ENCODE measurements around the gene EPS8L2. TPM values are rescaled to one million over a fixed set of nuclear protein-coding genes. Genes with fewer than 3 reads are reported as not detected.

The EPS8L2 gene
- total and polyA plus RNA-seq, 10 of the 15 experiments (the other 5 are each of a cell fraction or from before 2014, with no cell fraction given), result 0.76 to 20.0 (median 9.7) TPM

DNA sequence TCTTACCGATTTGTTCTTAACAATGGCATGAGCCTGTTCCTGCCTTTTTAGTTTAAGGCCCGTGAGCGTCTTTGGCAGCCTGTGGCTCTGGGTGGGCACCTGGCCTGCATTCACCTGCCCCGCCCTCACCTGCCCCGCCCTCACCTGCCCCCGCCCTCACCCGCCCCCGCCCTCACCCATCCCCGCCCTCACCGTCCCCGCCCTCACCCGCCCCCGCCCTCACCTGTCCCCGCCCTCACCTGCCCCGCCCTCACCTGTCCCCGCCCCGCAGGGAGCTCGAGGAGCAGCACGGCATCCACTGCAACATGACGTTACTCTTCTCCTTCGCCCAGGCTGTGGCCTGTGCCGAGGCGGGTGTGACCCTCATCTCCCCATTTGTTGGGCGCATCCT lies 57.0 kb downstream of the EPS8L2 start:
- WGBS (ENCODE audit: insufficient coverage, insufficient replicate concordance, low lambda C conversion rate, missing lambda C conversion rate), result 91% methylated on average over 13 of the region's 24 CpGs
- H3K27ac ChIP-seq (ENCODE audit: control insufficient read depth, insufficient read depth), result no peak overlapping the region
- CTCF ChIA-PET, result no interaction called here

More for the DNA sequence above, 57.0 kb downstream of the EPS8L2 start:
- Histone ChIP-seq H3K9ac (ENCODE audit: control insufficient read depth, insufficient read depth, low read length) (no peak overlapping the region), H4K20me1 (ENCODE audit: control insufficient read depth, insufficient read depth) (no peaks in the 10 kb centered on the region), H3K4me1 (ENCODE audit: control insufficient read depth, insufficient read depth, low read length) (no peaks in the 10 kb centered on the region), H3K4me2 (ENCODE audit: control insufficient read depth, insufficient read depth) (no peak overlapping the region), H3K27me3 (replicated peaks in 1 of 2; ENCODE audit: control insufficient read depth in 2 of 2, insufficient read depth in 2 of 2, low read length in 1 of 2) (no peaks in the 10 kb centered on the region), H3K79me2 (ENCODE audit: control insufficient read depth, insufficient read depth, low read length) (no peaks in the 10 kb centered on the region), H3K4me3 (no peak overlapping the region), H2AFZ (ENCODE audit: control insufficient read depth, low read depth, low read length) (no peak overlapping the region), H3K36me3 (ENCODE audit: control insufficient read depth in 2 of 2, insufficient read depth in 2 of 2, low read length in 1 of 2) (peaks cover 29 to 38% of the 10 kb centered on the region in 2 experiments; a peak in 3 of 4 replicates), H3K9me3 (replicated peaks; ENCODE audit: control insufficient read depth, insufficient read depth, low read length) (no peaks in the 10 kb centered on the region)
- TF ChIP-seq STAT3 (IDR thresholded peaks at IDR 0.05; ENCODE audit: low read depth, low read length) (no peak), ZZZ3 (IDR thresholded peaks at IDR 0.05; ENCODE audit: control insufficient read depth, insufficient read length, low read depth) (no peak), RAD21 (IDR thresholded peaks at IDR 0.05; ENCODE audit: insufficient read depth, low read depth, low read length) (no peak), MEF2A (IDR thresholded peaks at IDR 0.05; ENCODE audit: insufficient read depth, low read depth, low read length) (no peak), RAD51 (IDR thresholded peaks at IDR 0.05) (no peak), BRCA1 (IDR thresholded peaks at IDR 0.05; ENCODE audit: low read depth, low read length) (no peak)
- TF ChIP-seq, protein P1, sequence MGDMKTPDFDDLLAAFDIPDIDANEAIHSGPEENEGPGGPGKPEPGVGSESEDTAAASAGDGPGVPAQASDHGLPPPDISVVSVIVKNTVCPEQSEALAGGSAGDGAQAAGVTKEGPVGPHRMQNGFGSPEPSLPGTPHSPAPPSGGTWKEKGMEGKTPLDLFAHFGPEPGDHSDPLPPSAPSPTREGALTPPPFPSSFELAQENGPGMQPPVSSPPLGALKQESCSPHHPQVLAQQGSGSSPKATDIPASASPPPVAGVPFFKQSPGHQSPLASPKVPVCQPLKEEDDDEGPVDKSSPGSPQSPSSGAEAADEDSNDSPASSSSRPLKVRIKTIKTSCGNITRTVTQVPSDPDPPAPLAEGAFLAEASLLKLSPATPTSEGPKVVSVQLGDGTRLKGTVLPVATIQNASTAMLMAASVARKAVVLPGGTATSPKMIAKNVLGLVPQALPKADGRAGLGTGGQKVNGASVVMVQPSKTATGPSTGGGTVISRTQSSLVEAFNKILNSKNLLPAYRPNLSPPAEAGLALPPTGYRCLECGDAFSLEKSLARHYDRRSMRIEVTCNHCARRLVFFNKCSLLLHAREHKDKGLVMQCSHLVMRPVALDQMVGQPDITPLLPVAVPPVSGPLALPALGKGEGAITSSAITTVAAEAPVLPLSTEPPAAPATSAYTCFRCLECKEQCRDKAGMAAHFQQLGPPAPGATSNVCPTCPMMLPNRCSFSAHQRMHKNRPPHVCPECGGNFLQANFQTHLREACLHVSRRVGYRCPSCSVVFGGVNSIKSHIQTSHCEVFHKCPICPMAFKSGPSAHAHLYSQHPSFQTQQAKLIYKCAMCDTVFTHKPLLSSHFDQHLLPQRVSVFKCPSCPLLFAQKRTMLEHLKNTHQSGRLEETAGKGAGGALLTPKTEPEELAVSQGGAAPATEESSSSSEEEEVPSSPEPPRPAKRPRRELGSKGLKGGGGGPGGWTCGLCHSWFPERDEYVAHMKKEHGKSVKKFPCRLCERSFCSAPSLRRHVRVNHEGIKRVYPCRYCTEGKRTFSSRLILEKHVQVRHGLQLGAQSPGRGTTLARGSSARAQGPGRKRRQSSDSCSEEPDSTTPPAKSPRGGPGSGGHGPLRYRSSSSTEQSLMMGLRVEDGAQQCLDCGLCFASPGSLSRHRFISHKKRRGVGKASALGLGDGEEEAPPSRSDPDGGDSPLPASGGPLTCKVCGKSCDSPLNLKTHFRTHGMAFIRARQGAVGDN (IDR thresholded peaks at IDR 0.05), result no peak
- TF ChIP-seq, protein P2, sequence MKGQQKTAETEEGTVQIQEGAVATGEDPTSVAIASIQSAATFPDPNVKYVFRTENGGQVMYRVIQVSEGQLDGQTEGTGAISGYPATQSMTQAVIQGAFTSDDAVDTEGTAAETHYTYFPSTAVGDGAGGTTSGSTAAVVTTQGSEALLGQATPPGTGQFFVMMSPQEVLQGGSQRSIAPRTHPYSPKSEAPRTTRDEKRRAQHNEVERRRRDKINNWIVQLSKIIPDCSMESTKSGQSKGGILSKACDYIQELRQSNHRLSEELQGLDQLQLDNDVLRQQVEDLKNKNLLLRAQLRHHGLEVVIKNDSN (IDR thresholded peaks at IDR 0.05; ENCODE audit: borderline replicate concordance, extremely low read length, insufficient read depth, low read depth, low read length), result no peak
- in situ Hi-C loops (cut with MboI), result no loop called here
- intact Hi-C loops (cut with micrococcal nuclease; ENCODE audit: unreplicated experiment), result no loop called here
- POLR2A ChIA-PET, result no interaction called here
- ATAC-seq (no peak), DNase-seq (ENCODE audit: low read depth, low spot score) (no peak), FAIRE-seq (no peak)
- RAD21 ChIA-PET (ENCODE audit: unreplicated experiment), result no interaction called here
- no TSS peak for BruUV-seq (replicated peaks)
- SMC1A ChIA-PET (ENCODE audit: uncharacterized antibody, unreplicated experiment), result interaction anchor here (1.1 kb wide), 1 partner anchor 39 kb away, joined by 3 read pairs; no protein-coding TSS in a partner anchor

Measured in GM12878 (cell line).